DMS153 treated with DMSO at 0.1 percent for 48 hours (cell line): Measurements from ENCODE around the gene RTRAF.
A peak's percentile ranks its signal among the peaks of the same experiment; 100 is the strongest.

ENCODE experiments used
- DNase-seq: peaks from one replicate; lab custom pipeline; 2025; ENCODE audit not compliant: unreplicated experiment; lab: John Stamatoyannopoulos, UW

The RTRAF gene

DNA sequence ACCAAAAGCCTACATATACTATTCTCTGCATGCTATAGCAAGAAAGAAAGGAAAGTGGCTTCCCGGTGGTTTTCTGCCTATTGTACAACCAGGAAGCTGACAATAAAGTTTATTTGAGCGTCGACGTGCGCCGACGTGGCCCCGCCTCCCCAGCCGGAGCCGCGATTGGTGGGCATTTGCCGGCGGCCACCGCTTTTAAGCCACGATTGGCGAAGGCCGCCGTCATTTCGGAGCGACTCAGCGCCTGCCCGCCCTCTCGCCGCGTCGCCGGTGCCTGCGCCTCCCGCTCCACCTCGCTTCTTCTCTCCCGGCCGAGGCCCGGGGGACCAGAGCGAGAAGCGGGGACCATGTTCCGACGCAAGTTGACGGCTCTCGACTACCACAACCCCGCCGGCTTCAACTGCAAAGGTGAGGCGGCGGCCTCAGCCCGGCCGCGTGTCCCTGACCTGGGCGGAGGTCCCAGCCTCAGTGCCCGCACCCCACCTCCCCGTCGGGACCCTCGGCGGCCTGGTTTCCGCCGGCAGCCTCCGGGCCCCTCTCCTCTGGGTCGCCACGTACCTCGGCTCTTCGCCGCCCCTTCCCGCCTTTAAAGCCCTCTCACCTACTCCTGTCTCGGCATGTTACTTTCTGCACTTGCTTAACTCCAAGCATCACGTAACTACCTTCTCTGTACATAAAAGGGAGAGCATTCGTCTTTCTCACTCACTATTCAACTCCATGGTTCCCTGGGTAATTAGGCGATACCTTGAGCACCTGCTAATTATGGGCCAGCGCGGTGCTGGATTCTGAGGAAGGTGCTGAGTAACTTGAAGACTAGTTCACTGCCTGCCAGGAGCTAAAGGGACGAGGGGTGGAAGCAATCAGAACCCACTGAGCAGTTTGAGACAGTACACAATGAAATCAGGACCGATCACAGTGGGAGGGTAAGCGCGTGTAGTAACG is at the start of gene RTRAF:
Gene RTRAF, plus strand, starts transcription at position 254 of the 942 bp plus-strand sequence. Its CDS starts 94 bp downstream, at position 348.
- peak; percentile 90 for DNase-seq

DNA sequence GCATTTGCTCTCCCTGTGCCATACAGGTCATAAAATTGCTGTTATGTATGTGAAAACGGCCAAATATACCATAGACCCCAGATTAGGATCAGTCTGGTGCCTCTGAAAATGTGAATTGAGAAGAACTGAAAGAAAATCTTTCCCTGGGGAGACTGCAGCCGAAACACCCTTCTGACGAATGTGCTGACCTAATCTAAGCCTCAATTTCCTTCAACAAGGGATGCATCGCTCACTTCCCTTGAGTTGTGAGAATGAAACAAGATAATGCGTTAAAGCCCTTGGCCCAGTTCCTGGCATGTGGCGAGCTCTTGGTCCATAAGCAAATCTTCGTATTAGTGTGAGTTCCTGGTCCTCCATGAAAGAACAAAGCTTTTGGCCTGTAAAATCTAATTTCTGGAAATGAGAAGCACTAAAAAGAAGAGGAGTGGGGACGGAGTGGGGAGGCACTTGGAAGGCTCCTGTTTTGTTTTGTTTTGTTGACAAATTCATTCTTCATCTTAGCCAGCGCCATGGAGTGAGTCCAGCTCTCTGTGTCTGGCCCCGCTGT is 49.5 kb upstream of the RTRAF start:
- no peak for DNase-seq

DNA sequence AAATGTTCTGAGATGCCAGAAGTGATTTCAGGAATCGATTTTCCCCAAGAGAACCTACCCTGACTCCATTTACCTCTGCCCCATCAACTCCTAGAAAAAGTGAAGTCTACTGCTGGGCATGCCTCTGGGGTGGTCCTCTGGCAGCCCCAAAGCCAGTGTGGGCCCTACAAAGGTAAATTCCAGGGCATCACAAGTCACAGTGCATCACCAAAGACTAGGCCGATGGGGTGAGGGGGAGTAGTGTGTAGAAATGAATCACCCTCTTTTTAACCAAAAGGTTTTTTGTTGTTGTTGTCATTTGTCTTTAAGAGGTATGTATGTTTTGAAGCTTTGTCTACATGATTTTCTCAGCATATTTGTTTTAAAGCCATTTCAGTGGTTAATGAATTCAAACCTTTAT is 46.4 kb upstream of the RTRAF start:
- DNase-seq = no peak

DNA sequence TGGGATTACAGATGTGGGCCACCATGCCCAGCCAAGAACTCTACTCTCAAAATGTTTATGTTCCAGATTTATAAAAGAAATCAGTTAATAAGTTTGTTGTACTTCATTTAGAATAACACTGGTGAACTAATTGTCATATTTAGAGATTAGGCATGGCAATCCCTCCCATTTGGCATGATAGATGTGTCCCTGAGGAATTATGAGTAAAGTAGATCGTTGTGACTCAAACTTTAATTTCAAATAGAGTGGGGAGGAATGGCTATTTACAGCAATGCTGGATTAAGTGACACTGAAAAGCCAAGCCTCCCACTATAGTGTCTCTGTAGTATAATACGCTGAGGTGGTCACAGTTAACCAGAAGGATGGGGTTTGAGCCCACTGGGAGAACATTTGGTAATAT is 39.3 kb upstream of the RTRAF start:
- DNase-seq = no peak

DNA sequence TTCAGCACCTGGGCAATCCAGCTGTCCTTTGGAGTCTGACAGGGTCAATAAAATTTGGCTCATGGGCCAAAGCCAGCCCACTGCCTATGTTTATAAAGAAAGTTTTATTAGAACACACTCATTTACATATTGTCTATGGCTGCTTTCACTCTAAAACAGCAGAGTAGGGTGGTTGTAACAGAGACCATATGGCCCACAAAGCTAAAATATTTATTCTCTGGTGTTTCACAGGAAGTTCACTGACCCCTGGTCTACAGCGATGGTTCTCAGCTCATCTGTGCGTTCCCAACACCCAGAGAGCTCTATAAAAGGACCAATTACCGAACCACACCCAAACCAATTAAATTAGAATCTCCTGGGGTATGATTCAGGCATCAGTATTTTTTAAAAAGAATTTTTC is 37.7 kb upstream of the RTRAF start:
- no peak for DNase-seq

DNA sequence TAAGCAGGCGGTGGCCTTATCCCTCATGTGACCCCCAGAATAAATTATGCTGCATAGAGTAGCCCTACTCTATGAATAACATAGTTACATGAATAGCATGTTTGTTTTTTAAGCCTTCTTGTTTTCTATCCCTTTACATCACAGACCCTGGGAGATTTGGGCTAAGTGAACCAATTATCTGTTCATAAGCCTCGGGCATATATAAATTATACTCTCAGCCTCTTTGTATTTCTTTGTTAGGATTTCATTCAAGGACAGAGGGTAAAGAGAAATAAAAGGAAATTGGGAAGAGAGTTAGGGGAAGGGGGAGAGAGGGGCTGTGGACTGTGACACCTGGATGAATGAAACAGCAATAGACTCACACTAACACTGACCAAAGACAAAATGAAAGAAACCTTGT is 35.3 kb upstream of the RTRAF start:
- DNase-seq = no peak

DNA sequence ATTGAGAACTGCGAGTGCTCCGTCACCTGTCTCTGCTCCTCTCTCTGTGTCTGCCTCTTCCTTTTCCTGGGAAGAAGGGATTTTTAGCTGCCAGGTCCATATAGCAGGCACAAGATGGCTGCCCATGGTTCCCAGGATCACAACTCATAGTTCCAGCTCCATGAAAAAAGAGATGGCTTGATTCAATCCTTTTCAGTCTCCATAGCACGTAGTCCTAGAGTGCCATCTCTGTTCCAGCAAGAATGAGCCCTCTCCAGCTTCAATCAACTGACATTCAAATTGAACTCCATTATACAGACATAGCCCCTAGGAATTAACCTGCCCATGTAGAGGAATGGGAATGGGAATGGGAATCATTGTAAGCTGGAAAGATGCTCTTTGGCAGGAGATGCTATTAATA is 34.7 kb upstream of the RTRAF start:
- no peak for DNase-seq

DNA sequence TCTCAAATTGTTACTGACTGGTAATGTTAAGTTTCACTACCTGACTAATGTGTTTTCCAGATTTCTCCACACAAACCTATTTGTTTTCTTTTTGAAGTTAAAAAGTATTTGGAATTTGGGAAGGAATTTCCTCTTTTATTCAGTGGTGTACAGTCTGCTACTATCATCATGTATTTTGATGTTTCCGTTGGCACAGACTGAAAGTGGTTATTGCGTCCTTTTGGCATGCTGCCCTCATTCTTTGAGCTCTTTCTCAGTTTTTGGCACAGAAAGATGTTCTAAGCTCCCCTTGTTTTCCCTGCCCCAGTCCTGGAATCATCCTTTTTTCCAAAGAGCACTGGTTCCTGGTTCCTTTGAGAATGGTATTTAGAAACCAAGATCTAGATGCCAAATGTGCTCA is 31.4 kb upstream of the RTRAF start:
- DNase-seq = no peak

DNA sequence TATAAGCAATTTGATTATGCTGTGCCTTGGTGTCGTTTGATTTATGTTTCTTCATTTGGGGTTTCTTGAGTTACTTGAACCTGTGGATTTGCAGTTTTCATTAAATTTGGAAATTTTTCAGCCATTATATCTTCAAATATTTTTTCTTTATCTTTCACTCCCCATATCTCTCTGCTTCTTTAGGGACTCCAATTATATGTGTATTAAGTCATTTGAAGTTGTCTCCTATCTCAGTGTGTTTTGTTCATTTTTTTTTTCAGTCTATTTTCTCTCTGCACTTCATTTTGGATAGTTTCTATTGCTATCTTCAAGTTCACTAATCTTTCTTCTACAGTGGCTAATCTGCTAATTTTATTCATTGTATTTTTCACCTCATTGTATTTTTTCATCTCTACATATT is 29.4 kb upstream of the RTRAF start:
- DNase-seq = no peak

DNA sequence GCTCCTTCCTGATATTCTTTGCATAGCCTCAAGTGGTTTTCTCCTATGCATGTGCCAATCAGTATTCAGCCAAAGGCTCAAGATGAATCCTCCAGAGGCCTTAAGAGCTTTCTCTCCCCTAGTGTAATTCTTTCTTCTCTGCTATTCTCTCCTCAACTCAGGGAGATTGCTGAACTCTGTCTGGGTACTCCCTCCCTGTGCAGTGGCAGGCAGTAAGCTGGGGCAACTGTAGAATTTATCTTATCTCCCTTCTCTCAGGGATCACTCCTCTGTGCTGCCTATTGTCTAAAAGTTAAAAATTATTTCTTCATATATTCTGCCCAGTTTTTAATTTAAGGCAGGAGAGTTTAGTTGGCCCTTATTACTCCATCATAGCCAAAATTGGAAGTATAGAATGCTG is 28.5 kb upstream of the RTRAF start:
- DNase-seq = no peak

DNA sequence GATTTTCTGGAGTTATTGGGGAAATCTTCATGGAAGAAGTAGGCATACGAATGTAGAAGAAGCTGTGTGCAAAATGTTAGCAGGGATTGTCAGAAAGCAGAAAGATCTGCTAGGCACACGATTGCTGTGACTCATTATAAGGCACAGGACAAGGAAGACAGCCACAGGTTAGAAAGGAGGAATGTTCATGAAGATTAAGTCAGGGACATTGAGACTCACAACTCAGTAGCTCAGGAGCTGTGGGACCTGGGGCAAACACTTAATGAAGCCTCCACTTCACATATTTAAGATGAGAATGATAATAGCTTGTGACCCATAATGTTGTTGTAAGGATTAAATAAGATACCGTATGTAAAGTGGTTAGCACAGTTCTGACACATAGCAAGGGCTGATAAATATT is 26.6 kb upstream of the RTRAF start:
- DNase-seq = no peak

DNA sequence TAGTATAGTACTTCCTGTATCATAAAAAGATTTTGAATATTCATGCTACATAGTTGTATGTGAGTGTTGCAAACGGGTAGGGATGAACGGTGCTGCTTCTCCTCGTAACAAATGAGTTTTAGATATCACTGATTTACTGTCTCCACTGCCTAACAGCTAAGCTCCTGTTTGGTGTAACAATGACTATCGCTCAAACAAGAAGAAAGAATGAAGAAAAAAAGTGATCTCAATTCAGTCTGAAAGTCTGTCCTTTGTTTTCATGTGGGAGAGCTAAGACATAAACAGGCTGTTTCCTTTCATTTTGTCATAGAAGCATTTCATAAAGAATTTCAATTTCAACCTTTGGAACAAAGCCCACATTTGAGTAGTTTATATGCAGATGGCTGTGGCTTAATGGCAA is 26.1 kb upstream of the RTRAF start:
- DNase-seq = no peak

DNA sequence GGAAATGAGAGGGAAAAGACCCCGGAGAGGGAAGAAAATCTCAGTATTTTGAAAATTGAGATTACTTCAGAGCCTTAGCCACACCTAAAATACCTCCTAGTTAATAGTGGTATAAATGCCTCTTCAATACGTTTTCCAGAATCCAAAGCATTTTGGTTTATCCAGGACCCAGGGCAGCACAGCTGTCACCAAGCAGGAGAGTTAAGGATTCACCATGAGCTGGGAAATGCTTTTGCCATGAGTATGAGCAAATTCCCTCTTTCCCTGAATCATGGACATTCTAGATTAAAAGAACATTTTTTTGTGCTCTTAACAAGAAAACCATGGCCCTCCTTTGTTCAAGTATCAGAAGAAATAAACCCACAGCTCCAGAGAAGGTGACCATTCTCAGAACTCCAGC is 21.8 kb upstream of the RTRAF start:
- no peak for DNase-seq

DNA sequence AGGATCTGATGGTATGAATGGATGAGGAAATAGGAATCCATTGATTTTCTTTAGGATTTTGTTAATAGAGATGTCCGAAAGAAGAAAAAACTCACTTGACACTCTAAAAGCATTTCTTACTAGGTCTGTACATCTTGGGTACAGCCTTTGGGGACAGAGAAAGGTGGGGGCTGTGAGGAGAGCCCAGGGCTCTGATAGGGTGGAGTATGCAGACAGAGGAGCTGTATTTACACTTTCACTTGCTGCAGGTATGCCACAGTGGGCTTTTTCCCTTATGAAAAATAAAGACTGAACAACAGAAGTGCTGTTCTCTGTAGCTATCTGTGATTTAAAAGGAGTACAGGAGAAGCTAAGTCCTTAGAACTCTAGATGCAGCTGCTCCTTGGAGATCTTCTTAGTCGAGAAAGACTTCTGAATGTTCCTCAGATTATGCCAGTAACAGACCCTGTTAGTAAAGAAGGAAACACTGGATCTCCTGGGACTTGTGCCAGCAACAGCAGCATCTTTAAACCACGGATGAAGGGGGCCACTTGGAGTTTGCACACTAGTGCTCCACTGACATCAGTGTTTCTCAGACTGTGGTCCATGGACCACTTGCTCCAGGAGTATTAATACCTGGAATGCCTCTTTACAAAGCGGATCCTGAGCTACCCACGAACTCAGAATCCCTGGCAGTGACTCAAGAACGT is 19.4 kb upstream of the RTRAF start:
- DNase-seq = no peak

DNA sequence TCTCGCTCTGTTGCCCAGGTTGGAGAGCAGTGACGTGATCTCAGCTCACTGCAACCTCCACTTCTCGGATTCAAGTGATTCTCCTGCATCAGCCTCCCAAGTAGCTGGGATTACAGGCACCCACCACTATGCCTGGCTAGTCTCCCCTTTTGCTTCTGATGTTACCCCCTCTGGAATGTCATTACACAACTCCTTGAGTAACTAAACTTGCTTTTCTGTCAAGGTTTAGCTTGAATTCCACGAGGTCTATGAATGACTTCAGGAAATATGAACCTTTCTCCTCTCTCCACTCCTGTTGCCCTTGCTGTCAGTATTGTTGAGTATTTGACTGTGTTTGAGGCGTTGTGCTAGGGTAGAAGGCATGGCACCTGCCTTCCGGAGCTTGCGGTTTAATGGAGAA is 16.8 kb upstream of the RTRAF start:
- DNase-seq = no peak

DNA sequence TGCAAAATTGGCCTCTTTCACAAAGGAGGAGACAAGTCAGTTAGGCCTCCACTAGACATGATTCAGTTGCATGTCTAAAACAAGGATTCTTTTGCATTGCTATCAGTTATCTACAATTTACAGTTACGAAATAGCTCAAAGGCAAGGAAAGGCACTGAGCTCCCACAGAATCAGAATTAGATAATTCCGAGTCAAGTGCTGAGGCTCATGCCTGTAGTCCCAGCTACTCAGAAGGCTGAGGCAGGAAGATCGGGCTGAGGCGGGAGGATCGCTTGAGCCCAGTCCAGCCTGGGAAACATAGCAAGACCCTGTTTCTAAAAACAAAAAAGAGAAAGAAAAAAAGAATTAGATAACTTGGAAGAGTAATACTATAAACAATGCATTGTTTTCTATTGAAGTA is 12.3 kb upstream of the RTRAF start:
- no peak for DNase-seq

DNA sequence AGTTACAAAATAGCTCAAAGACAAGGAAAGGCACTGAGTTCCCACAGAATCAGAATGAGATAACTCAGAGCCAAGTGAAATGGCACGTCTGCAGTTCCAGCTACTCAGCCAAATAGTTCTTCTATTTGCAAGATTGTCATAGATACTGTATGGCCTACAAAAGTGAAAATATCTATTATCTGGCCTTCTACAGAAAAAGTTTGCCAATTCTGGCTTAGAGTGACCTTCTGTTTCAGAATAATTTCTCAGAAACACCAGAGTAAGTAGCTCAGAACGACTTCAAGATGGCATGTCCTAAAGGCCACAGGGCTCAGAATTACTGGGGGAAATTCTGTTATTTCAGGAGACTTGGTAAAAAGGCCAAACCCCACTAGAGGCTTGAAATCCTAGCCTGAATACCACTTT is 10.7 kb upstream of the RTRAF start:
- DNase-seq = no peak

DNA sequence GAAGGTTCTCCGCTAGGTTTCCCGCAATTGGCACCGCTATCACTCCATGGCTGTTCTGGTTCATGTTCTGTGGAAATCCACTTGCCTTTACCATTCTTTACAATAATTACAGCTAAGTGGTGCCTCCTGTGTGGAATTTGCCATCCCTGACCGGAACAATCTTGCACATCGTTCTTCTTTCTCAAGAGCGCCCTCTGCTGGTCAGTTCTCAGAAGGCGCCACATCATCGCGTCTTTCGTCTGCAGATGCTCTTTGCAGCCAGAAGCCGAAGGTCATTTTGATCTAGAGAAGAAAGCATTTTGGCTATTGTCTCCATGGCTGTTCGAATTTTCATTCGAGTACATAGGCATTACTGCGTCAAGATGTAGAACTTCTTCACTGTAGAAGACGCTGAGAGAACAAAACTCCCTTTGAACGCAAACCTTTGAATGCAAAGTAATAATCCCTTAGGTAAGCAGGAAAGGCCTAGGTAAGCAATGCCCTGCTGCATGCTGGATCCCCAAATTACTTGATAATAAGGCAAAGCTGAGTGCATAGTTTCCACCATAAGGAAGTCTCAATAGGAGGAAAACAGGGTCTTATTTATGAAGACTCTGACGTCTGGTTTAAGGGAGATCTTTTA is 10.1 kb upstream of the RTRAF start:
- DNase-seq = peak; percentile 80

DNA sequence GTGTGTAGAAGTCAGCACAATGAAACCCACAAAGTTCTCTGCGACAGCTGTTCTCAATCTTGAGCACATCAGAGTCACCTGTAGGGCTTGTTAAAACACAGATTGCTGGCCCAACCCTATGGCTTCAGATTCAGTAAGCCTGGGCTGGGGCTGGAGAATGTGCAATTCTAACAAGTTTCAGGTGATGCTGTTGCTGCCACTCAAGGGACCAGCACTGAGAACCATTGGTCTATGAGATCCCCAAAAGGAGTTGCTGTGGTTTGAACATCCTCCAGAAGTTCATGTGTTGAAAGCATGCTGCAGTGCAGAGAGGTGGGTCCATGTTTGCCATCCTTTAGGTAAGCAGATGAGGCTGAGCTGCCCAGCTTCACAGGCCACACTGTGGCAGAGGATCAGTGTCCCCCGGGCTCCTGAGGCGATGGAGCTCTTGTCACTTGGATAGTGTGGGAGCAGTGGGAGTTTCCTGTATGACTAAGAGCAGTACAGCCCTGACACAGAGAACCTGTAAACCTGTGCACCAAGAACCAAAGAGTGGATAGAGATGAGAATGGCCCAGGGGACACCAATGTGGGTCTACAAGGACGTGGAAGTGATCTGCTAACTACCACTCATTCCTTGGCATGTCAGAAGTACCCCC is 8.0 kb upstream of the RTRAF start:
- no peak for DNase-seq

DNA sequence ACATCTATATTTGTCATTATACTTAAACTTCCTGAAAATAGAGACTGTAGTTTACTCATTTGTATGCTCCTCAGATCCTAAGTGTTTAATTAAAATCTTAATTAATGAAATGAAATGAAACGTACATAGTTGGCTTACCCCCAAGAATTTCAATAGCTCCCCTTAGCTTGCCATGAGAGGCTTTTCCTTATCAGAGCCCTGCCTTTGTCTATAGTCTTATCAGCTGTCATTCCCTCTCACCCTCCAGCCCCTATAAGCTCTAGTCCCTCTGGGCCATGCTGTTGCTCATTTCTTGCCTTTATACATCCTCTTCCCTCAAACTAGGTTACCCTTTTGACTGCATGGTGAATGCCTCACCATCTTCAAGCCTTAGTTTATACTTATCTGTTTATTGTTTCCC is 1.1 kb upstream of the RTRAF start:
- no peak for DNase-seq

DNA sequence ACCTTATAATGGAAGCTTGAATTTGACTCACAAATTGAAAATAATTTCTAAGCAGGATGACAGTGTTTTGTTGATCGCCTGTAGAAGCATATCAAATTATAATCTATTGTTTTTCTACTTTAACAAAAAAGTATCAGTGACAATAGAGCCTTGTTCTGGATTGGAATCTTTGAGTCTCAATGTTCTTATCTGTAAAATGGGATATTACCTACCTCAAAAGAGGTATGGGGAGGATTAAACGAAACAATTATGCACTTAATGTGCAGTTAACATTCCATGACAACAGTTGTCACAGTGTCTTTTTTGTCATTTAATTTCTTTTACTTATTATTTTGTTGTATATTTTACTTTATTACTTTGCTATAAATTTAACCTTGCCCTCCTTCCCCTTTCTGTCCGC is 1.1 kb downstream of the RTRAF start:
- DNase-seq = no peak
